PC-9 (cell line): ENCODE measurements around the gene ADGRD1.

Experiments used
- EZH2 ChIP-seq: fragments of 200-600 bp; sonication (generic); IDR thresholded peaks from 2 replicates; pipeline ENCODE4 v1.8.0; 2017; ENCODE audit warnings: antibody characterized with exemption, low read depth
- TF ChIP-seq, protein P1 (sequence below): fragments of 200-600 bp; sonication (generic); conservative IDR thresholded peaks from 2 replicates; pipeline ENCODE4 v1.6.1; 2017; ENCODE audit warnings: mixed run types, antibody characterized with exemption, mild to moderate bottlenecking, moderate library complexity

DNA sequence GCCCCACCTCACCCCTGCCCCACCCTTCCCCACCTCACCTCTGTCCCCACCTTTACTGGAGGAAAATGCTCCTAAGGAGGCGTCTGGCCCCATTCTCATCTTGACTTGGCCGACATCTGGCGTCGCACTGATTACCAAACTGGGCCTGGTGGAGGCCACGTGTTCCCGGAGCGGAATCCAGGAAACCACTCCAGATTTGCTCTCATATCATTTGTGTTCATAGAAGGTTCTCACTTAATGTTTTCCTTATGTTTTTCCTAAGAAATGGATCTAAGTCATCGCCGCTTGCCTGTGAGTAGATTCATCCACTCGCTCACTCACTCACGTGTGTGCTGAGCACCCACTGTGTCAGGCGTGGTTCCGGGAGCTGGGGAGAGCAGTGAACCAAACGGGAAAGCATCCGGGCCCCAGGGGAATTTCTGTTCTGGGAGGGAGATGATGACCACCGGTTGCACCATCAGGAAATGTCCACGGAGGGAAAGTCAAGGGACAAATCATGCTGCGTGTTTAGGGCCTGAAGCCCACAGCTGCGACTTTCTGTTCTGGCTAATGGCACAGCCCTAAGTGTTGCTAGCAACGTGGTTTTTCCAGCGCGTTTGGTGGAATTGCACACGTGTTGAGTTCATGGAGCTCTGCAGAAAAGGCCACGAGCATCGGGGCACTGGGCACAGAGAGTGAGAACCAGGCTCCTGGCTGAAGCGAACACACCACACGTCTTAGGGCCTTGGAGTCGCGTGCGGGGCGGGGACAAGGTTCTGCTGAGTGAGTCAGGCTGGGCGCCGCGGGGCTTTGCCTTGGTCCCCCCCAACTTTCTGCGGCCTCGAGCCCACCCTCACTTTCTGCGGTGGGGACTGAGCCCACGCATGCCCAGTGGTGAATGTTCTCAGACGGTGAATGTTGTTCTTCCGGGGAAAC lies 57.7 kb downstream of the ADGRD1 start:
- TF ChIP-seq, protein P1, sequence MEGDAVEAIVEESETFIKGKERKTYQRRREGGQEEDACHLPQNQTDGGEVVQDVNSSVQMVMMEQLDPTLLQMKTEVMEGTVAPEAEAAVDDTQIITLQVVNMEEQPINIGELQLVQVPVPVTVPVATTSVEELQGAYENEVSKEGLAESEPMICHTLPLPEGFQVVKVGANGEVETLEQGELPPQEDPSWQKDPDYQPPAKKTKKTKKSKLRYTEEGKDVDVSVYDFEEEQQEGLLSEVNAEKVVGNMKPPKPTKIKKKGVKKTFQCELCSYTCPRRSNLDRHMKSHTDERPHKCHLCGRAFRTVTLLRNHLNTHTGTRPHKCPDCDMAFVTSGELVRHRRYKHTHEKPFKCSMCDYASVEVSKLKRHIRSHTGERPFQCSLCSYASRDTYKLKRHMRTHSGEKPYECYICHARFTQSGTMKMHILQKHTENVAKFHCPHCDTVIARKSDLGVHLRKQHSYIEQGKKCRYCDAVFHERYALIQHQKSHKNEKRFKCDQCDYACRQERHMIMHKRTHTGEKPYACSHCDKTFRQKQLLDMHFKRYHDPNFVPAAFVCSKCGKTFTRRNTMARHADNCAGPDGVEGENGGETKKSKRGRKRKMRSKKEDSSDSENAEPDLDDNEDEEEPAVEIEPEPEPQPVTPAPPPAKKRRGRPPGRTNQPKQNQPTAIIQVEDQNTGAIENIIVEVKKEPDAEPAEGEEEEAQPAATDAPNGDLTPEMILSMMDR = no peak
- no peak for TF ChIP-seq EZH2
